ENCODE results near the gene ASB16.
"Not testable (repeated sequence)": the region's sequence is repeated elsewhere in the genome, so short reads cannot be mapped to it uniquely, and the experiment has no call there.

GRCh38 chr17:44149066-44149465, 21.4 kb upstream of the ASB16 start:
- TF ChIP-seq POLR2A (IDR thresholded peaks at IDR 0.05; ENCODE audit: low read depth, low read length); TAF1 (IDR thresholded peaks at IDR 0.05; ENCODE audit: borderline replicate concordance, low read depth, low read length): not testable (repeated sequence)
